Chondrocyte (in vitro differentiated cells): ENCODE results near the gene GFI1. TPM values are rescaled to one million over a fixed set of nuclear protein-coding genes. Genes with fewer than 3 reads are reported as not detected.

Experiments used
- DNase-seq: peaks from one replicate; pipeline ENCODE4 v3.0.0; 2021; ENCODE audit warnings: mixed read lengths, low spot score
- H3K27ac Mint-ChIP-seq: one replicate; pipeline ENCODE4 v1.8.0; 2021; ENCODE audit warnings: mild to moderate bottlenecking, moderate library complexity, mixed read lengths; ENCODE audit not compliant: unreplicated experiment
- H3K27me3 Mint-ChIP-seq: 2 replicates; pipeline ENCODE4 v1.8.0; 2021; ENCODE audit warnings: low read depth, mixed read lengths
- H3K36me3 Mint-ChIP-seq: 2 replicates; pipeline ENCODE4 v1.8.0; 2021; ENCODE audit warnings: low read depth, mixed read lengths
- H3K4me1 Mint-ChIP-seq: 2 replicates; pipeline ENCODE4 v1.8.0; 2021; ENCODE audit warnings: low read depth, mild to moderate bottlenecking, mixed read lengths
- H3K4me3 Mint-ChIP-seq: one replicate; pipeline ENCODE4 v1.8.0; 2021; ENCODE audit warnings: mild to moderate bottlenecking, moderate library complexity, mixed read lengths; ENCODE audit not compliant: unreplicated experiment
- H3K9me3 Mint-ChIP-seq: 2 replicates; pipeline ENCODE4 v1.8.0; 2021; ENCODE audit warnings: low read depth, mixed read lengths
- CTCF ChIP-seq: fragments of 200-600 bp; sonication (generic); IDR thresholded peaks from 2 replicates; pipeline ENCODE4 v1.5.0; 2021; ENCODE audit warnings: antibody characterized with exemption, mild to moderate bottlenecking, moderate library complexity
- total RNA-seq: library from RNA; stranded (reverse); gene quantifications from 3 replicates; pipeline ENCODE4 v1.2.1, GENCODE V29; 2021

GFI1 gene
- total RNA-seq, 1 donor from 2014 or later: not detected

GRCh38 chr1:92446546-92446945 is 40.2 kb downstream of the GFI1 start:
- peaks cover 6% of the 10 kb centered on the region for H3K4me1 Mint-ChIP-seq
- DNase-seq: no peak
- no peak overlapping the region for H3K4me3 Mint-ChIP-seq
- H3K9me3 Mint-ChIP-seq: no peaks in the 10 kb centered on the region
- H3K36me3 Mint-ChIP-seq: no peaks in the 10 kb centered on the region
- no peak overlapping the region for H3K27ac Mint-ChIP-seq
- no peak for TF ChIP-seq CTCF
- H3K27me3 Mint-ChIP-seq: peaks cover 7% of the 10 kb centered on the region

- peaks cover 6% of the 10 kb centered on the region for H3K27me3 Mint-ChIP-seq
- no peaks in the 10 kb centered on the region for H3K36me3 Mint-ChIP-seq
- H3K9me3 Mint-ChIP-seq: no peaks in the 10 kb centered on the region
- peaks cover 6% of the 10 kb centered on the region for H3K4me1 Mint-ChIP-seq
- H3K27ac Mint-ChIP-seq: no peak overlapping the region
- no peak overlapping the region for H3K4me3 Mint-ChIP-seq
- no peak for DNase-seq
- TF ChIP-seq CTCF: no peak
Measured at GRCh38 chr1:92445865-92446264, 40.9 kb downstream of the GFI1 start.

GRCh38 chr1:92444351-92444750 is 42.4 kb downstream of the GFI1 start:
- Mint-ChIP-seq H3K27ac (no peak overlapping the region), H3K4me3 (no peak overlapping the region), H3K9me3 (no peaks in the 10 kb centered on the region), H3K4me1 (peaks cover 6% of the 10 kb centered on the region), H3K36me3 (no peaks in the 10 kb centered on the region), H3K27me3 (peaks cover 4% of the 10 kb centered on the region)
- DNase-seq: no peak
- no peak for TF ChIP-seq CTCF

- no peaks in the 10 kb centered on the region for H3K36me3 Mint-ChIP-seq
- peaks cover 6% of the 10 kb centered on the region for H3K4me1 Mint-ChIP-seq
- TF ChIP-seq CTCF: no peak
- no peak overlapping the region for H3K4me3 Mint-ChIP-seq
- no peak for DNase-seq
- H3K27ac Mint-ChIP-seq: no peak overlapping the region
- H3K27me3 Mint-ChIP-seq: peaks cover 4% of the 10 kb centered on the region
- H3K9me3 Mint-ChIP-seq: no peaks in the 10 kb centered on the region
Measured at GRCh38 chr1:92443893-92444292, 42.8 kb downstream of the GFI1 start.

- Mint-ChIP-seq H3K36me3 (no peaks in the 10 kb centered on the region), H3K27me3 (peaks cover 4% of the 10 kb centered on the region), H3K27ac (no peak overlapping the region), H3K4me3 (no peak overlapping the region), H3K4me1 (peaks cover 6% of the 10 kb centered on the region), H3K9me3 (no peaks in the 10 kb centered on the region)
- no peak for TF ChIP-seq CTCF
- no peak for DNase-seq
Measured at GRCh38 chr1:92442351-92442750, 44.4 kb downstream of the GFI1 start.
